ENCODE measurements around the gene PTPN2.
"Not testable (repeated sequence)": the region's sequence is repeated elsewhere in the genome, so short reads cannot be mapped to it uniquely, and the experiment has no call there.

Gene PTPN2

DNA sequence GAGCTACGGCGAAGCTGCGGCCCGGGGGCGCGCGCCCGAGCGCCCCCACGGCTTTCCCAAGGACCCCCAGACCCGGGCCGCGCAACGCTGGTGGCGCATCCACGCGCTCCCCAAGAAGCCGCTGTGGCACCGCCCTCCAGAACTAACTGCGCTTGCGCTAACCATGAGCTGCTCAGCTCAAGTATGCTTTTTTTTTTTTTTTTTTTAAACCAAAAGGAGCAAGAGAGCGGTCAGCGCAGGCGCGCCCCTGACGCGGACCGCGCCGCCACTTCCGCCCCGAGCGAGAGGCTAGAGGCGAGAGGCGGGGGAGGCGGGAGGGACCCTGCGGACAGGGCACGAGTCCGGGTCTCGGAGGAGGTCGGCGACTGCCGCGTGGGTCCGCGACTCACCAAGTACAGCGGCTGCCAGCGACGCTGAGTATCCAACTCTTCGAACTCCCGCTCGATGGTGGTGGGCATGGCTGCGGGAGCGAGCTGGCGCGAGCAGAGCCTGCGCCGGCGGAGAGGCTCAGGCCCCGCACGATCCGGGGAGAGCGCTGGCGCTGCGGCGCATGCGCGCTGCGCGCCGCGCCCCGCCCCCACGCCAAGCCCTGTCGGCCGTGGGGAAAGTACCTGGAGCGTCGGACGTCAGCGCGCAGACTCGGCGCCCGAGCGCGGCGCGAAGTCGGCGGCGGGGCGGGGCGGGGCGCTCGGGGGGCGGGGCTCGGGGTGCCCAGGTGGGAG, at the start of gene PTPN2:
PTPN2 (minus strand) TSS at position 554 of the 722 bp plus-strand sequence; CDS start at position 458, 96 bp downstream.
- DNase-seq: peak; percentile 93

DNA sequence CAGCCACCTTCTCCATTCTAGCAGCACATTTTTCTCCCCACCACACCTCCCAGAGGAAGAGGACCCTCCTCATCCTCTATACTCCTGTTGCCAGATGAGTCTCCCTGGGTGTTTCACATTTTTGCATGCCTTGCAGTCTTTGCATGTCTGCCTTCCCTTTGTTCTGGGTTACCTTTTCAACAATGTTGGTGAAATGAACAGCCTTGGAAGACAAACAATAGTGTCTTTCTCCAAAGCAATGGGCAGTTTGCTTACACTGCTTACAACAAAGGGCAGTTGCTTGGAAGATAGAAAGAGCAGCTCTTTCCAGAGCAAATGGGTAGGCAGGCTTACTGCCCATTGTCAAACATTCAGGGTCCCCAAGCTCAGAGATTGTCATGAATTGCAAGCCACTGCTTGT, 49.3 kb upstream of the PTPN2 start:
- no peak for DNase-seq

DNA sequence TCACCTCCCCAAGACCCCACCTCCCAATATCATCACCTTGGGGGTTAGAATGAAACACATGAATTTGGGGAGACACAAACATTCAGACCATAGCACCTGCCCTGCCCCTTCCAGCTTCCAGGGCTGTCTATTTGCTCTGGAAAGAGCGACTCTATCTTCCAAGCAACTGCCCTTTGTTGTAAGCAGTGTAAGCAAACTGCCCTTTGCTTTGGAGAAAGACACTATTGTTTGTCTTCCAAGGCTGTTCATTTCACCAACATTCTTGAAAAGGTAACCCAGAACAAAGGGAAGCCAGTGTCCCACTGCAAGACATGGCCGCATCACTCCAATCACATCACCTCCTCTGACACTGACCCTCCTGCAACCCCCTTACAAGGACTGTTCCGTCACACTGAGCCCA, 46.9 kb upstream of the PTPN2 start:
- DNase-seq: no peak

DNA sequence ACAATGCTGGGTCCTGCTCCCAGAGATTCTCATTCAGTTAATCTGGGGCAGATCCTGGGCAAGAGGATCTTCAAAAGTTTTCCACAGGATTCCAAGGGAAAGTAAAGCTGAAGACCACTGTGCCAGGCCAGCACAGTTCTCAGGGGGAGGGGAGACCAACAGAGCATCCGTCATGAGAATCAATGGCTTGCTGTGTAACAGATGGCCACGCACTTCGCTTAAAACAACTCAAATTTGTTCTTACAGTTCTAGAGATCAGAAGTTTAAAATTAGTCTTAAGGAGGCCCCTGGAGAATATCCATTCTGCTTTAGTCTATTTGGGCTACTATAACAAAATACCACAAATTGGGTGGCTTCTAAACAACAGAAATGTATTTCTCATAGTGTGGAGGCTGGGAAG, 46.3 kb upstream of the PTPN2 start:
- no peak for DNase-seq

DNA sequence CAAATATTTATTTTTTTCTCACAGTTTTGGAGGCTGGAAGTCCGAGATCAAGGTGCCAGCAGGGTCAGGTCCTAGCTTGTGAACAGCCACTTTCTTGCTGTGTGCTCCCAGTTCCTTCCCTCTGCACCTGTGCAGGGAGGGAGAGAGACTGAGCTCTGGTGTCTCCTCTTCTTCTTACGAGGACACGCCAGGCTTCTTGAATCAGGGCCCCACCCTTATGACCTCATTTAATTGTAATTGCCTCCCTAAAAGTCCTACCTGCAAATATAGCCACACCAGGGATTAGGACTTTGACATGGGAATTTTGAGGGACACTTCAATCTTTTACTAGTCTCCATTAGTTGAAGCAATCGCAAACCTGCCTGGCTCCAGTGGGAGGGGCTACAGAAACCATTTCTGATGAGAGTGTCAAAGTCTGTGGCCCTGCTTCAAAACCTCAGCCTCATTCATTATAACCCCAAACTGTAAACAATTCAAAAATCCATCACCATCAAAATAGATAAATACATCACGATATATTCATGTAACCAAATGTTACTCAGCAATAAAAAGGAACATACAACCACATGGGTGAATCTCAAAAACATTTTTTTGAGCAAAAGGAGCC, 45.5 kb upstream of the PTPN2 start:
- DNase-seq: no peak

DNA sequence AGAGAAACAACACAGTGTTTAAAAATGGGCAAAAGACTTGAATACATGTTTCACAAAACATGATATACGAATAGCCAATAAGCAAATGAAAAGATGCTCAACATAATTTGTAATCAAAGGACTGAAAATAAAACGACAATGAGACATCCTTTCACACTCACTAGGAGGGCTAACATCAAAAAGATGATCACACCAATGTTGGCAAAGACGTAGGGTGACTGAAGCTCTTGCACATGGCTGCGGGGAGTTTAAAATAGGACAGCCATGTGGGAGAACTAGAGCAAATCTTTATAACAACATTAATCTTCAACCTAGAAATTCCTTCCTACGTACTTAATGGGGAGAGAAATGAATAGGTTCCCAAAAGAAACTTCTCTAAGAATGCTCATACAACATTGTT, 44.6 kb upstream of the PTPN2 start:
- no peak for DNase-seq

DNA sequence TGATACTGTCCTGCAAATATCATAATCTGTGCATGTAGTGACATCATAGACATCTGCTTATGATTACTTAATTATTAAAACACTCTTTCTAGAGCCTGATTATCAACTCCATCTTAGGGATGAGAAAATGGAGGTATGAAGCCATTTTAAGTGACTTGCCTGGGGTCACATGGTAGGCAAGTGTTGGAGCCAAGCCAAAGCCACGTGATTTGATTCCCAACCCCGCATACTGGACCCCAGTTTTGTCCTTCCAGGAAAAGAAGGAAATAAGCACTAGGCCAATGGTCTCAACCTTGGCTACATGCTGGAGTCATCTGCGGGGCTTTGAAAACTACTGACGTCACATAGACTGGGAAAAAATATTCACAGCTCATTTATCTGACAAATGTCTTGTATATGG, 44.2 kb upstream of the PTPN2 start:
- DNase-seq: no peak

DNA sequence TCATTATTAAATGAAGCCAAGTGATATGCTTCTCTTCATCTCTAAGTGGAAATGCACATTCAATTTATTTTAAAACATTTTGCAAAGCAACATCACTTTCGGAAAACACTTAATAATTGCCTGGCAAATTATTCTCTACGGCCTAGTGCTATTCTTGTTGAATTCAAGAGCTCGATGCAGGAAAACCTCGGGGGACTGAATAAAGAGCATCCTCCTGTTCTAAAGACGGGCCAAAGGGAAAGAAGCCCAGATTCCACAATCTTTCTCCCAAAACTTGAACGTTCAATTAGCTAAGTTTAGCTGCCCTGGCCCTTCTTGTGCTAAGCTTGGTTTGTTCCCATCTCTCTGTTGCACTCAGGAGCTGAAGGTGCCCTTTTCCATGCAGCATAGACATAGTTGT, 40.6 kb upstream of the PTPN2 start:
- no peak for DNase-seq

DNA sequence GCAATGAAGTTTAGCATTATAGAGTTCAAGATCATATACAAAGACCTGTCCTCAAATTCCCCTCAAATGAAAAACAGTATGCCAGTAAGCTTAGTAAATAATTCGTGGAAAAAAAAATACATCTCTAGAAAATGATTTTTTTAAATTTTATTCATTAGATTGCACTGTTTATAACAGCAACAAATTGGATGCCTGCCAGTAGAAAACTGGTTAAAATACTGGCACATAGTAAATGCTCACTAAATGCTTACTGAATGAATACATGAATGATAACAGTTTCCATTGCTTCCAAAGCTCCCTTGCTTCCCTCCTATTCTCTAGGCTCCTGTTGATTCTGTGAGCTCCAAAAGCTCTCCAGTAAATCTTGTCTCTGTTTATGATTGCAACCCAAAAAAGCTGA, 38.2 kb upstream of the PTPN2 start:
- no peak for DNase-seq

DNA sequence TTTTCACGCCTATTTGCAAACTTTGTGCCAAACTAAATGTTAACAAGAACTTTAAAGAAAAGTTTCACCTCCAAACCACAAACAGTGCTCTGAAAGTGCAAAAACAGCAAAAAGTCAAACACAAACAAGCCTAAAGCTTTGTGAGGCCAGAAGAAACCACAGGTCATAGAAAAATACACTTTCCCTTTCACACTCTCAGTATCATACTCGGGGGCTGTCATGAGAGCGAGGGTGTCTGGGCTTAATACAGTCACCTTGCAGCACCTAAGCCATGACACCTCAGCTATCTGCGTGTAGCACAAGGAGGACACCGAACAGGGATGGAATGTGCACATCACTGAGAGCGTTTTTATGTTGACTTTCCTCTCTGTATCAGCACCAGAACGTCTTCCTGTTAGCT, 37.1 kb upstream of the PTPN2 start:
- DNase-seq: peak; percentile 9

DNA sequence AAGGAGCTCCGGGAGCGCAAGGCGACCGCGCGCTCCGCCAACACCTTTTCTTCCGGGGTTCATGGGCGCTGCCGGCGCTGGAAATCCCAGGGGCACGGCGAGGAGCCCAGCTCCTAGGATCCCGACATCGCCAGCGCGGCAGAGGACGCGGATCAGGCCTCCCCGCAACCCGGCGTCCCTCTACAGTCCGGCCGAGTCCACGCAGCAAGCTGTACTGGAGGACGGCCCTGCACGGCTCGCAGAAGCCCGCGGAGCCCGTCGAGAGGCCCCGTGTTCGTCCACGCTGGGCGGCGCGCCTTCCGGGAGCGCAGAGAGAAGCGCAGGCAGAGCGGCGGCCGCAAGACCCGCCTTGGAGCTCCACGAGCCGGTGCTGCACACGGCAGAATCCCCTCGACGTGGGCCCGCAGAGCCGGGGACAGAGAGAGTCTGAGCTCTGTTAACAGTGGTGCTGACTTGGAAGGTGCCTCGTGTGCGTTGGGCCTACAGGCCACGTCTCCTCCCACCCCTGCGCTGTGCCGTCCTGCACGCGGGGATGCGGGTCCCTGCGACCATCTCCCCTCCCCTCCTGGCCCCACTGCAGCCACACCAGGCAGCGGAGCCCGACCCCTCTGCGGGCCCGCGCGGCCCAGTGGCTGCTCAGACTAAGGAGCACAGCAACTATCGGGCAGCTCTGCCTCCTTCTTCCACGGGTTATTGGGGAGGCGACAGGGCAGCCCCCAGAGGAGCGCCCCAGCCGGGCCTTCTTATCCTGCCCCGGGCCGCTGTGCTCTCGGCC, 28.1 kb upstream of the PTPN2 start:
- no peak for DNase-seq

DNA sequence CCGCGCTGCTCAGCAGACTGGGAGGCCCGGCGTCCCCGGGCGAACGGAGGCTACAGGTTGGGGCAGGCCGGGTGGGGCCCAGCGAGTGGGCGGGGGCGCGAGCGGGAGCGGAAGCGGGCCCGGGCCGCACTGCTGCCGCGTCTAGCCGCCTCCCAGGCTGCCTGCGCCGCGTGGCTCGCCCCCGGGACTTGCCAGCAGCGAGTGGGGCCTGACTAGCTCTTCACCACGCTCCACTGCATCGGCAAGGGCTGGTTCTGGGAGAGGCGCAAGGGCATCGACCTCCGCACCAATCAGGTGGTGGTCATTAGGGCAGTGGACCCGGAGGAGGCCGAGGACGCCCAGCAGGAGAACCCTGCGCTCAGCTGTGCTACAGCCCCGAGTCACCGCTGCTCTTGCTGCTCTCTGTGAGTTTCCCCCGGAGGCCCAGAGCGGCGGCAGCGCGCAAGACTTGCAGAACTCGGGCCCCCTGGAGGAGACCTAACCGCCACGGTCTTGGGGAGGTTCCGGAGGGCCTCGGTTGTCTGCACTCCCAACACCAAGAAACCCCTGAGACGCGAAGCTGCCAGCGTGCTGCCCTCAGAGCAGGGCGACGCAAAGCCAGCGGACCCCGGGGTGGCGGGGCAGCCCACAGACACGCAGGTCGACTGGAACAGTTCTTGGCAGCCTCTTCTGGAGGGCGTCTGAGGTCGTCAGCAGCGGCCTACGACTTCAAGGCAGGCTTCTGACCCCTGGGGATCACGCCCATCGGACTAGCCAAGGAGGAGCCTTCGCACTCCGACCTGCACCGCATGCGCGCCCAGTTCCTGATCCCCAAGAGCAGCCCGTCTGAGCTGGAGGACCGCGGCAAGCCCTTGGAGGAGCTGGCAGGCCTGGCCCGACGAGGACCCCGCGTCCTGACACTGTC, 27.2 kb upstream of the PTPN2 start:
- DNase-seq: peak; percentile 44

DNA sequence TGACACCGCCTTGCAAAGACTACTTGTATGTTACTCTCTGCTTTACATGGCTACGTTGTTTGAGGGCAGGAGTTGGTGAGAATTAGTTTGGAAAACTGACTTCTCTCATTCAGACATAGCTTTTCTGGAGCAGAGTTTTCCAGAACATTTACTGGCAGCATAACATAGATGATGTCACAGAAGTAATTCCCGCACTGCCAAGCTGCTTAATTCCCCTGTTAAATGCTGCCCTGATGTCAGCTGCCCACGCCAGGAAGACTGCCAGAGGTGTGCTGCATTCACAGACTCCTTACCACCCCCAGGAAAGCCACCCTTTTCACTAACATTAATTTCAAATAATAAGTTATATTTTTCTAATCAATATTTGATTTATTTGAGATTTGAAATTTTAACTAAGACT, 24.7 kb upstream of the PTPN2 start:
- no peak for DNase-seq

DNA sequence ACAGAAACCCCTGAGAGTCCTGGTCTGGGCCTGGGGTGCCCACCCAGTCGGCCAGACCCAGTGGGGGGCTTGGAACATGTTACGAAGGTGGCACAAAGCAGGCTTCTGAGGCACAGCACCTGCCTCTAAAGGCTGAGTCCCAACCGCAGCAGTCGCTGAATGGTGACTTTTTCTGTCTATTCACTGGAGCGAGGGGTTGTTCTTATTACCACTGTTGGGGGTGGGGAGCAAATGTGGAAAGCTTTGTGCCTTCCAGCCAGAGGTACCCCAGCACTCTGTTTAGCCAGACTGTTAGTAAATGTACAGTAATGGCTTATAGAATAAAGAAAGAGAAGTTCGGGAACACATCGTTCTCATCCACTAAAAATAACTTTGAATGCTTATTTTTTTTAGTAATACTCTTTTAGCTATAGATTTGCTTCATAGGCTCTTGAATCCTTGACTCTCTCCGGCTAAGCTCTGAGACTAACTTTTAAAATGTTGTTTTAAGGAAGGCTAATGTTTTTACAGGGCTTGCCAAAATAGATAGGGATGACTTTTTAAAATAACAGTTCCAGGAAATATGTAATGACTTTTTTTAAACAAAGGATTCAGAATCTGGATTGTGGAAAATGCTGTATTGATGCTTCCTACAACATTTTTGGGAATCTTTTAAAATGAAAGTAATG, 23.4 kb upstream of the PTPN2 start:
- no peak for DNase-seq

DNA sequence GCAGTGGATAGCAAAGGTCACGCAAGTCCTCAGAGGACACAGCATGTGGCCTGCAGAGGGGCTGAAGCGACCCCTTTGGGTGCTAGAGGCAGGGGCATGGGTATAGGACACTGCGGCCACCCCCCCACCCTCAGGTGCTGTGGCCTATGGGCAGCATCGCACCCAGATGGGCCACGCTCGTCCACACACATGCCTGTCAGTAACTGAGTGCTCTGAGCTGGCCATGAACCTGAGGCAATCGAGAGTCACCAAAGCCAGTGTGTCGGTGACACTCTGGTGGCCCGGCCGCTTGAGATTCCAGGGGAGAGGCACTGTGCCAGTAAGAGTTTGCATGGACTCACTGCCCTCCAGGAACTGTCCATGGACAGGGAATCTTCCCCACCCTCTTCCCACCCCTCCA, 22.7 kb upstream of the PTPN2 start:
- DNase-seq: no peak

DNA sequence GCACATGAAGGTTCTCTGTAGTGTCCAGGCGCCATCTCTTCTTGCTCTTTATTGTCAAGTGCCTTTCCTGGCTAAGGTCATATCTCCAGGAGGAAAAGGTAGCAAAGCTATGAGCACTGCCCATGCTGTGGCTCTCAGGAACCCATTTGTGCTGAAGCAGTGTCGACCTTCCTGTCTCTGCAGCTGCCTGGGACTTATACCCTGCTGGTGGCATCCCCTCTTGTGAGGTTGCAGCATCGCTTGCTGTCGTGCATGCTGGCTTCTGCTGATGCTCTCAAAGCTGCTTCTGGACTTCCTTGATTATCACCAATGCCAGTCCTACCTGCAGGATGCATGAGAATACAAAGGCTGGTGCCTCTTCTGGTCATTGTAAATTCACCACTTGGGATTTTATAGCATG, 22.1 kb upstream of the PTPN2 start:
- DNase-seq: no peak

DNA sequence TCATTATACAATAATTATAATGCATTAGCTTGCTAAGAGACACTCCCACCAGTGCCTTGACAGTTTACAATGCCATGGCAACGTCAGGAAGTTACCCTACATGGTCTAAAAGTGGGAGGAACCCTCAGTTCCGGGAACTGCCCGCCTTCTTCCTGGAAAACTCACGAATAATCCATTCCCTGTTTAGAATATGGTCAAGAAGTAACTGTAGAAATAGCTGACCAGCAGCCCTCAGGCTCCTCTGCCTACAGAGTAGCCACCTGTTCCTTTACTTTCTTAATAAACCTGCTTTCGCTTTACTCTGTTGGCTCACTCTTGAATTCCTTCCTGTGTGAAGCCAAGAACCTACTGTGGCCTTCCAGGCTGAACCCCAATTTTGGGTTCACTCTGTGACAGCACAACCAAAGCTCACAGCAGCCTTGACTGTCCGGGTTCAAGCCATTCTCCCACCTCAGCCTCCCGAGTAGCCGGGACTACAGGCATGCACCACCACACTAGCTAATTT, 20.0 kb upstream of the PTPN2 start:
- peak; percentile 10 for DNase-seq

DNA sequence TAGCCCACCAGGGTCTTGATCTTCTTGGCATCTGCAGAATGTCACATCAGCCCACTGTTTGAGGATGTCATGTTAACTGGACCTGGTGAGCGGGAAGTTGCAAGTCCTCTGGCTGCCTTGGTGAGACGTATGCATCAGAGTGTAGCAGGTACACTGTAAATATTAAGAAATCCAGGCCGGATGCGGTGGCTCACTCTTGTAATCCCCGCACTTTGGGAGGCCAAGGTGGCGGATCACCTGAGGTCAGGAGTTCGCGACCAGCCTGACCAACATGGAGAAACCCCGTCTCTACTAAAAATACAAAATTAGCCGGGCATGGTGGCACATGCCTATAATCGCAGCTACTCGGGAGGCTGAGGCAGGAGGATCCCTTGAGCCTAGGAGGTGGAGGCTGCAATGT, 17.2 kb upstream of the PTPN2 start:
- DNase-seq: not testable (repeated sequence)

DNA sequence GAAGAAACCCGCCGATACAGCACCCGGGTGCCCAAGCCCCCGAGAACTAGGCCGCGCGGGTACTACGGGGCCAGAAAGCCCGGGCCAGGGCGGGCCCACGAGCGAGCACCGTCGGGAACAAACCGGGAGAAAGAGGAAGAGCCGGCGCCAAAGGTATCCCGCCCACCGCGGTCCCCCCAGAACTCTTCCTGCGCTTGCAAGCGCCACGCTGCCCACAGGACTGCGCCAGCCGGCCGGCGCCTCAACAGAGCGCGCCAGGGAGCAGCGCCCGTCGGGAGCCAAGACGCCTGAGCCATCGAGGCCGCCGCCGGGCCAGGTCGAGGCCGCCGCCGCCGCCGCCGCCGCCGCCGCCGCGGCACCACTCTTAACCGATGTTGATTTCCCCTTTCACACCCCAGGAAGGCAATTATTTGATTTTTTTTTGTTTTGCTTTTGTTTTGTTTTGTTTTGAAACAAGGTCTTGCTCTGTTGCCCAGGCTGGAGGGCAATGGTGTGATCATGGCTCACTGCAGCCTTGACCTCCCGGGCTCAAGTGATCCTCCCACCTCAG, 12.8 kb upstream of the PTPN2 start:
- not testable (repeated sequence) for DNase-seq

DNA sequence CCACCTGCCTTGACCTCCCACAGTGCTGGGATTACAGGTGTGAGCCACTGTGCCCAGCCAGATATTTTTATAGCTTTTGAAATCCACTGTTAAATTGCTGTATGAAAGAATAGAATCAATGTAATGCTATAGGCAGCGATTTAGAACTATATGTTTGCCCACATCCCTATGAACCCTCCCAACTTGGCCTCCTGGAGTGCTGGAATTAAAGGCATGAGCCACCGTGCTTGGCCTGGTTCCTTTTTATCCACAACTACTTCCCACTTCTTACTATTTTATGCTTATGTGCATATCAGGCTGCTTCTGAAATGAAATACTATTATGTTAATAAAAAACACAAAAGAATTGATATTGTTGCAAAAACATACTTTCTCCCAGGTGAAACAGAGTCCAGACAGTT, 11.6 kb upstream of the PTPN2 start:
- no peak for DNase-seq

DNA sequence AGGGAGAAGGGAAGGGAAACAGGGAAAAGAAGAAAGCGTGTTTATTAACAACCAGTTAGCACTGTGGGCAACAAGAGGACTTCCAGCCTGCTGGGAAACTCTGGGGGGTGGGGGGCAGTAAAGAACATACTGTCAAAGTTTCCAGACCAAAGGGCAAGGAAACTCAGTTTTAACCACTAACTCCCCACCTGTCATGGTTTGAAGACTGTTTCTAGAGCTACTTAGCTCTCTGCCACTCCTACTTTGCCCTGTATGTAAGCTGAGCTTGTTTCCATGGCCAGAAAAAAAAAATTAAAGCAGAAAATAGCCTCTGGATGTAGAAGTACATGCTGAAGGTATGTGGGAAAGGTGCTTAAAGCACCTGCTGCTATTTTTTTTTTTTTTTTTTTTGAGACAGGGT, 11.0 kb upstream of the PTPN2 start:
- no peak for DNase-seq

DNA sequence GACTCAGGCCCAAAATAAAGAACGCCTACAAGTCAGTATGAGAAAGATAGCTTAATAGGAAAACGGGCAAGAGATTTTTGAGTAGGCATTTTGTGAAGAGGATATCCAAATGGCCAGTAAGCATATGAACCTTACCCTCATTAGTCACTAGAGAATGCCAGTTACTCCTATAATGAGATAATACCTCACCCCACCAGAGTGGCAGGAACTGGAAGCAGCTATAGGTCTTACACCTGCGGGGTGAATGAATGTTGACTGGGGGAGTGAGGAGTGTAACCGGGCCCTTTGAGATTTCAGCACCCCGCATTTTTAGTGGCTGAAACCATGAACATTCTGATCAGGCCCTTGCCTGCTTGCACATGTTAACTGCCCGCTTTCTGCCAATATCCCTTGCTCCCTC, 7.5 kb upstream of the PTPN2 start:
- no peak for DNase-seq
